IPS-11a (cell line): ENCODE data around the gene FAM161B.
"Not testable (repeated sequence)": the region's sequence is repeated elsewhere in the genome, so short reads cannot be mapped to it uniquely, and the experiment has no call there.

ENCODE experiments used
- H3K4me3 ChIP-seq: one replicate; pipeline ENCODE4 v1.5.1; 2013; ENCODE audit warnings: low read depth, low read length, control low read depth

Gene FAM161B

DNA sequence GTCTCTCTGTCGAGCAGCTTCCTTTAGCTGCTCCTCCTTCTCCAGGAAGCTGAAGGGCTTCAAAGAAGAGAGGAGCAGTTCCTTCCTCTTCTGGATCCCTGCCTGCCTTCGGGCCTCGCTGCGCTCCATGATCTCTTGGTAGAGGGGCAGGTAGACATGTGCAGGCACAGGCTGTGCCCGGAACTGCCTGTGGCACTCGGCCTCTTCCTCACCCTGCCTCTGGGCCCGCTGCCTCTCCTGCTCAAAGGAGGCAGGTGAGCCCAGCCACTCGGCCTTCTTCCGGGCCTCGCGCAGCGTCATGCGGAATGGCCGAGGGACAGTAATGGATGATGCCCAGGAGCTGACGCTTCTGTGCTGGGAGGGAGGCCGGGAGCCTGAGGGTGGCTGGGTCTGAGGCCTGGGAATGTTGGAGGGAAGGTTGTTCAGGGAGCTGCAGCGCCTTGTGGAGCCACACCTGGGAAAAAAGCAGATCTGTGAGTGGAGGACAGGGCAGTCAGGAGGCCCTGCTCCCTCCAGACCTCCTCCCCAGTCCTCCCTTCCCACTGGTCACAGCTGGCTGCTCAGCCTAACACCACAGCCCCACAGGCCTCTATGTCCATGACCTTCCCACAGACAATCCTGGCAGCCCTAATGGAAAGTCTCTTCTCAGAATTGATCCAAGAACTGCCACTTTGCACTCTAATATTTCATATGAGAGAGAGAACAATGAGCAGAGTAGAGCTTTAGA is 5.3 kb downstream of the FAM161B start:
- no peak overlapping the region for H3K4me3 ChIP-seq

DNA sequence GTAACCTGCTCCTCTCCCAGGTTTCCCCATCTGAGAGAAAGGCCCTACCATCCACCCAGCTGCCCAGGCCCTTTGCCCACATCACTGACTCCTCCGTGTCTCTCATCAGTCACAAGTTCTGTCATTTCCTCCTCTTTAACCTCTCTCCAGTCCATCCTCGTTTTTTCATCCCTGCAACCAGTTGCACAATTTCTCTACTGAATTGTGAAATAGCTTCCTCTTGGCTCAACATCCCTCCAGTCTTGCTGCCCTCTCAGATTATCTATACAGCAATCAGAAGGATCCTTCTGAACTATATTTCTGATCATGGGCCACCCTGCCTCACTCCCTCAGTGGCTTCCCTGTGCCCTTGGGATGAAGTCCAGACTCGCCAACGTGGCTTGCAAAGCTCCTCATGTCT is 6.8 kb downstream of the FAM161B start:
- H3K4me3 ChIP-seq = no peak overlapping the region

DNA sequence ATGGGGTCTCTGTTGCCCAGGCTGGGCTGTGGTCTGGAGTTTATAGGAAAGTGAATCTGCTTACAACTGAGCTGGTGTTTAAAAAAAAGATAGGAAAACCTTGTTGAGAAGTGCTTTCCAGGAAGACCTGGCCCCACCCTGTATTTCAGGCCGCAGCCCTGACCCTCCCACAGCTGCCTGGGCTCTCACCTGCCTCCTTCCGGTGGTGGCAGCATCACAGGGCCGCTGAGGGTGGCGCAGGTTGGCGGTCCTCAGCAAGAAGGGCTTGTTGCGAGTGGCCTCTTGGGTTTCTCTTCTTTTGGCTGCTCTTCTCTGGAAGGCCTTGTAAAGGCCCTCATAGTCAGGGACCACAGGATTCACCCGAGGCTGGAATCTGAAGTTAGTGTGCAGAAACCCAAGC is 7.7 kb downstream of the FAM161B start:
- no peak overlapping the region for H3K4me3 ChIP-seq

DNA sequence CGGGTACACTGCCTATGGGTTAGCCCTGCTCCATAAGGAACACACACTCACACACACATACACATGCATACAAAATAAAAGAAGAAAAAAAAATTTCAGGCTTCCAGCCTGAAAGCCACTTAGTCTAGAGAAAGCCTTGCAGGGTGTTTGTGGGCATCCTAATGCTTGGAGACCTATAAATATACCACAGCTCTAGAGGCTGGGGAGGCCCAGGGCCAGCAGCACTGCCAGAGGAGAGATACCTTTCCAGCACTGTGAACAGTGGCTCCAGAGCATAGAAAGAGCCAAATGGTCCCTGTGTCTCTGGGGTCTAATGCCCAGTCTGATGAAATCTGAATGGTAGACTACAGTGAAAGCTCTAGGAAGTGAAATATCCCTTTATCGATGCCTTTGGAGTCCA is 12.9 kb downstream of the FAM161B start:
- no peak overlapping the region for H3K4me3 ChIP-seq

DNA sequence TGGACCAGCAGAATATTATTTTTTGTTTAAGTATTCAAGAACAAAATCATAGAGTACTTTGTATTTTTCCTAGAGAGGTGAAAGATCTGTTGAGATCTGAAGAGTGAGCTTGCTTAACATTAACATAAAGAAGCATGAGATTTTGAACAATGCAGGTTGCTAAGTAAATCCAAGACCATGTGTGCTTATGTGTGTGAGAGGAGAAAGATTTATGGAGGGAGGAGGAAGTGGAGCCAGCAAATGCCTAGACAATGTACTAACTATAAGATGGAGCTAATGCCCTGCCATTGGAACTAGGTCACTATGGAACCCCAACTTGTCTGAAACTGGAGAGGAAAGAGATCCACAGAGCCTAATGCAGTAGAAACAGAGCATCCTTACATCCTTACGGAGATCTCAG is 13.3 kb downstream of the FAM161B start:
- H3K4me3 ChIP-seq = no peak overlapping the region

DNA sequence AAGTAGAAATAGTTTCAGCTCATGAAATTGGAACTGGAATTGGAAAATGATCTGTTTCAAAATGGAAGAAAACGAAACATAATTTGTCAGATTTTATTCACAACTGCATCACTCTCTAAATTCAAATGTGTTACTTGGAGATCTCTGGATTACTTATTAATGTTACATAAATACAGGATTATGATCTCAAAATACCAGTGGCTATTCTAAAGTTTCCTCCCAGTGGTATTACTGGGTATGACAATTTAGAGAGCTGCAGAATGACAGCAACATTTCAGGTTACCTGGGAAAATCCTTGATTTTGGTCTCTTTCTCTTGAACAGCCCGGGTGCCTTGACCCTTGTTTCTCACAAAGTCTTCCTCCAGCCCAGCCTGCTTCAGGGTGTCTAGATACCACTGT is 14.2 kb downstream of the FAM161B start:
- H3K4me3 ChIP-seq = no peak overlapping the region

DNA sequence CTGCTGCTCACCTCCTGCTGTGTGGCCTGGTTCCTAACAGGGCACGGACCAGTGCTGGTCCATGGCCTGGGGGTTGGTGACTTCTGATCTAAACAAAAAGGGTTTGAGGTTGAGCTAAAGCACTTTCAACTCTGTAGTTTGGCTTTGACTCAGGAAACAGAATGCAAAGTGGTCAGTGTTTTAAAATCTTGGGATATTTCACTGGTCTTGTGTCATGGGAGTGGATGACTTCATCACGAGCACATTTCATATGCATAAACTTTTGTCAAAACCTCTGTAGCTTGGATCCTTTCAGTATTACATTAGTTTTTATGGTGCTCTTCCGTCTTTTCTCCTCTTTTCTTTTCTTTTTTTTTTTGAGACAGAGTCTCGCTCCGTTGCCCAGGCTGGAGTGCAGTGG is 25.6 kb downstream of the FAM161B start:
- no peak overlapping the region for H3K4me3 ChIP-seq

DNA sequence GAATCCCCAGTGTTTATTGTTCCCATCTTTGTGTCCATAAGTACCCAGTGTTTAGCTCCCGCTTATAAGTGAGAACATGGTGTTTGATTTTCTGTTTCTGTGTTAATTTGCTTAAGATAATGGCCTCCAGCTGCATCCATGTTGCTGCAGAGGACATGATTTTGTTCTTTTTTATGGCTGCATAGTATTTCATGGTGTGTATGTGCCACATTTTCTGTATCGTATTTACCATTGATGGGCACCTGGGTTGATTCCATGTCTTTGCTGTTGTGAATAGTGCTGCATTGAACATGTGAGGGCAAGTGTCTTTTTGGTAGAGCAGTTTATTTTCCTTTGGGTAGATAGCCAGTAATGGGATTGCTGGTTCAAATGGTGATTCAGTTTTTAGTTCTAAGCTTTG is 30.4 kb downstream of the FAM161B start:
- H3K4me3 ChIP-seq = not testable (repeated sequence)

DNA sequence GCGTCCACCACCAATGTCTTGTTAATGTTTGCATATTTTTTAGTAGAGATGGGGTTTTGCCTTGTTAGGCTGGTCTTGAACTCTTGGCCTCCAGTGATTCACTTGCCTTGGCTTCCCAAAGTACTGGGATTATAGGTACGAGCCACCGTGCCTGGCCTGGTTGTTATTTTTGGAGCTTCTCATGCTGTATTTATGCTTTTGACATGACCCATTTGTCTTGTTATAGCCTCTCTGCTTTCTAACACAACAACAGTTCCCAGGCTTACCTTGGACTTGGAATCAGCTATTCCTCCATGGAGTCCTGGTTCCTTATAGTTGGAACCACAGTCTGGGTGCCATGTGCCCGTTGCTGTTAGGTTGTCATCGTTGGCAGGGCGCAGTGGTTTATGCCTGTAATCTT is 33.6 kb downstream of the FAM161B start:
- no peak overlapping the region for H3K4me3 ChIP-seq

DNA sequence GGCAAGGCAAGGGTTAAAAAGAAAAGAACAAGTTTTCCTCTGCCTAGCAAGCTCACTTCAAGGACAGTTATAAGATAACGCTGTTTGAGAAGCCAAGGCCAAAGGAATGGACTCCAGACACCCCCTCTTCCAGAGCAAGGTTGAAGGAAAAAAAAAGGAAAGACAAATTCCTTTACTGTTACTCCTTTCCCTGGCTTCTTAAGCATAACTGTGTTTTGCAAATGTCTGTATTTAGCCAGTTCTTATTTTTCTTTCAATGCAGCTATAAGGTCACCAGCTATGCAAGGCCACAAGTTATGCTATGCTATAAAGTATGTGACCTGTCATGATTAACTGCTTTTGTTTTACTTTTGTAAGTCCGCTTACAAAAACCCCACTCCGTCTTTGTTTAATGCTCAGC is 36.6 kb downstream of the FAM161B start:
- H3K4me3 ChIP-seq = no peak overlapping the region

DNA sequence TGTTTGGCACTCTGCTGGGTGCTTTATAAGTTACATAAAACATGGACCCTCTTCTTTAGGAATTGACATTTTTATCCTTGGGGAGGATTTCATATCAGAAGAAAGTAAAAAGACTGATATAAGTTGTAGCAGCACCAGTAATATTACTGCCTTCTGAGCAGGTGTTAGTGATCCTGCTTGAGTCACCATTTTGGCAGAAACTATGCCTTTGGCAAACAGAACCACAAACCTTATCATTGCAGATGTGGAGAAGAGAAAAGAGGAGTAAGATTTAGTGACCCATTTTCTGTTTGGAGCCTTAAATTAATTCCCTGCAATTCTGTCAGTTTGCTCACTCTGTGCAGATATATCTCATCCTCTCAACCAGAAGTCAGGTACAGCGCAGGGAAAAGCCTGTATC is 40.2 kb downstream of the FAM161B start:
- no peak overlapping the region for H3K4me3 ChIP-seq

DNA sequence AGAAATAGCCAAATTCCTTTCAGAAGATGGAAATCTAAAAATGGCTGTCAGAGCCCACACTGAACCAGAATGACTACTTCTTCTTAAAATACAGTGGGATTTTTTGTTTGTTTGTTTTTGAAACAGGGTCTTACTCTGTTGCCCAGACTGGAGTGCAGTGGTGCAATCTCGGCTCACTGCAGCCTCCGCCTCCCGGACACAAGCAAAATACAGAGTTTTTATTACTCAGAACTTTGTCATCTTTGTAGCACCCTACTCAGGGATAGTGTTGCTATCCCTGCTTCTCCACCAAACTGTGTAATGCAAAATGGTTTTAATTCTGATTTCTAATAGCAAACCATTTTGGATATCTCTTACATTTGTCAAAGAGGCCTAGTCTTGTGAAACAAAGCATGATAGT is 46.9 kb downstream of the FAM161B start:
- H3K4me3 ChIP-seq = no peak overlapping the region

DNA sequence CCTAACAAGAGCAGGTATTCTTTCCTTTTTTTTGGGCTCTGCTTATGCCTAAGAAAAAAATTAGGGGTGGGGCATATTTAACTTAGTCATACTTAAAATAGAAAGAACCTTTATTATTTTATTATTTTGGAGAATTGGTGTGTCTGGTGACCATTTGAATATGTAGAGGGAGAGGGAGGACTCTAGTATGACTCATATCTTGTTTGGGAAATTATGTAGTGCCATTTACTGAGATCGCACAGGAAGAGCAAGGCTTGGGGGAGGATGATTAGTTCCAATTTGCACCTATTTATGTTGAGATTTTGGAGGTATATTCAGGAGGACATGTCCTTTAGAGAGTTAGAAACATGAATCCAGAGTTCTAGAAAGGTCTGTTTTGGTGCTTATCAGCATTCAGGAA is 53.4 kb downstream of the FAM161B start:
- H3K4me3 ChIP-seq = no peak overlapping the region

DNA sequence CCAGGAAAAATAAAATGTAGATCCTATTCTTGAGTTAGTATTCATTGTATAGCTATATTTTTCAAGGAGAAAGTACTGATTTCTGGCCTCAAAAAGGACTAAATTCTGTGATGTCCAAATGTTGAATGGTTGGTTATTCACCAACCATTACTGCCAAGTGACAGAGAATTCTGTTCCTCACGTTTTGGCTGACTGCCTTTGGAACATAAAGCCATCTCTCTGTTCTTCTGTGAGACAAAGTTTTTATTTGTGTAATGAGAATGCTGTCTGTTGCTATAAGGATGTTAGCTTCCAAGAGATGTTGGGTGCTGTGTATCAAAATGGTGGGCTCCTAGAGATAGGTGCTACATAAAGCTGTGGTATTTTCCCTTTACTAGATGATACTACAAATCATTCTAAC is 54.0 kb downstream of the FAM161B start:
- H3K4me3 ChIP-seq = no peak overlapping the region

DNA sequence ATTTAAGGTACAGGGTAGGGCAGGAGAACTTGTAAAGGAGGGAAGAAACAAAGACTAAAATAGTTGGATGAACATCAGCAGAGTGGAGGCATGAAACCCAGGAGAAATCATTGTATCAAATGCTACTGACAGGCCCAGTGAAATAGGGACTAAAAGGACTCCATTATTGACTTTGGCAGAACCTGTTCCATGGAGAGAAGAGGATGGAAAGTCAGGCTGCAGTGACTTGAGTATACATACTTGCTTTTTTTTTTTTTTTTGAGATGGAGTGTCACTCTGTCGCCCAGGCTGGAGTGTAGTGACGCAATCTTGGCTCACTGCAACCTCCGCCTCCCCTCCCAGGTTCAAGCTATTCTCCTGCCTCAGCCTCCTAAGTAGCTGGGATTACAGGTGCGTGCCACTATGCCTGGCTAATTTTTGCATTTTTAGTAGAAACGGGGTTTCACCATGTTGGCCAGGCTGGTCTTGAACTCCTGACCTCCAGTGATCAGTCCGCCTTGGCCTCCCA is 55.7 kb downstream of the FAM161B start:
- H3K4me3 ChIP-seq = not testable (repeated sequence)

DNA sequence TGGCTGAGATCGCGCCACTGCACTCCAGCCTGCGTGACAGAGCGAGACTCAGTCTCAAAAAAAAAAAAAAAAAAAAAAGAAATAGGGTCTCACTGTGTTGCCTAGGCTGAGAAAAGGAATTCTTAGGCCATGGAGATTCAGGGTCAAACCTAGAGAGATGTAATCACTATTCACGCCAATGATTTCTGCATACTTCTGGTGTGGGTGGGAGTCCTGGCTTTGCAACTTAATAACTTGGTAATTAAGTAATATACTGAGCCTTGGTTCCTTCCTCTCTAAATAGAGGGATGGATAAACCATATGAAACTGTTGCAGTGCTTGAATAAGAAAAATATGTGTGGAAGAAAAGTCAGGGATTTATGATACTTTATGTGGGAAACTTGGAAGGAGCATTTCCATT is 60.5 kb downstream of the FAM161B start:
- H3K4me3 ChIP-seq = no peak overlapping the region

DNA sequence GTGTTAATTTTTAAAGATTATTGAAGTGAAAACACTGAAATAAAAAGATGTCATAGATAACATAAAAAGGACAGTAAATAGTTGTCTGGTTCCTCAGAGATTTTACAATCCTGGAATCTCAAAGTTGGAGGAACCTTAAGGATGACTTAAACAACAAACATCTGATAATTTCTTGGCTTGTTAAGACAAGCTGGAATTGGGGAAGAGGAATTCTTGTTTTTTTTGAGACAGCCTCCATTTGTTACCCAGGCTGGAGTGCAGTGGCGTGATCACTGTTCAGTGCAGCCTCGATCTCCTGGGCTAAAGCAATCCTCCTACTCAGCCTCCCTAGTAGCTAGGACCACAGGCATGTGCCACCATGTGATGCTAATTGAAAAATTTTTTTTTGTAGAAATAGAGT is 60.9 kb downstream of the FAM161B start:
- no peak overlapping the region for H3K4me3 ChIP-seq

DNA sequence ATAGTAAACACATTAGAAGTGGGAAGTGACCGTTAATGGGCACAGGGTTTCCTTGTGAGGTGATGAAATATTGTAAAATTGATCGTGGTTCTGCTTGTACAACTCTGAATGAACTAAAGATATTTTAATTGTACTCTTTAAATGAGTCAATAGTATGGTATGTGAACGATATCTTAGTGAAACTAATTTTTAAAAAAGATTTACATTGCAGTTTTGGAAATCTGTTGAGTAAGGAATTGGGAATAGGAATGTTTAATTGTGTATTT is 61.5 kb downstream of the FAM161B start:
- no peak overlapping the region for H3K4me3 ChIP-seq

DNA sequence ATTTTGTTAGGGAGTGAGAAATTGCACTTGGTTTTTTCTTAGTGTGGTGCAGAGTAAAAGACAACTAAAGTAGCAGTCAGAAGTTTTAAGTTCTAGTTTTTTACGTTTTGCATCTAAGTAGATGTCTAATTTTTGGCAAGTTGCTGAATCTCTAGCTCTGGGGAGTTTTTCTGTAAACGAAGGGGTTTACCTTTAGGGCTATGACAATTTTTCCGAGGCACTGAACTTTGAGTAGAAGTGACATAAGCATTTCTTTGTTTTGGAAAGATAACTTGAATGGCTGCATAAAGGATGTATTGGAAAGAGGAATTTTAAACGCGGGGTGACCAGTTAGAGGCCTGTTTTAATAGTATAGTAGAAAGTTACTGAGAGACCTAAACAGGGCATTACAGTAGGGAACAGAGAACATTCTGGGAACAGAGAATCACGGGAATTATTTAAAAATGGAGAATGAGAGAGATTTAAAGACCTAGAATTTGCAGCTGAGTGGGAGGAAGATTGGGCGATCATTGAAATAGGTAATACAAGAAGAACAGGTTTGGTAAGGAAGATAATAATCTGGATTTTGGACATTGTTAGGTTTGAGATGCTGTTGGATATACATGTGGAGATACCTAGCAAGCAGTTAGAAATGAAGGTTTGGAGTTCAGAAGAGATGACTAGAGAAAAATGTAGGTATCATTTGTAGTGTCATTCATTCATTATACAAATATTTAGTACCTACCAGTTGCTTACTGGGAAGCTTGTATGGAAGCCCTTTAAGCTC is 62.0 kb downstream of the FAM161B start:
- peak overlapping the region; percentile 91 for H3K4me3 ChIP-seq

DNA sequence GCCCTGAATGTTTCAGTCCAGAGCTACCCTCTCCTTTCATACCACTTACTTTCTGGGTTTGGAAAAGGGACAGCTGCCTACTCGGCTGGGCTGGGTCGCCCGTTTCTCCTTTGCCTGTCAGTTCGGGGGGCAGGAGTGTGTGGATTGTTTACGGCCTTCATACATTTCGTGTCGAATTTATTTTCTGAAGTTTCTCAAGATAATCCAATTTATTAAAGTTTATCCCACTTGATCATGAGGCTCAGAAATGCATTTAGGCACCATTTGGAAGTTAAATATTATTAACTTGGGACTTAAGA is 62.6 kb downstream of the FAM161B start:
- peak overlapping the region; percentile 91 for H3K4me3 ChIP-seq

DNA sequence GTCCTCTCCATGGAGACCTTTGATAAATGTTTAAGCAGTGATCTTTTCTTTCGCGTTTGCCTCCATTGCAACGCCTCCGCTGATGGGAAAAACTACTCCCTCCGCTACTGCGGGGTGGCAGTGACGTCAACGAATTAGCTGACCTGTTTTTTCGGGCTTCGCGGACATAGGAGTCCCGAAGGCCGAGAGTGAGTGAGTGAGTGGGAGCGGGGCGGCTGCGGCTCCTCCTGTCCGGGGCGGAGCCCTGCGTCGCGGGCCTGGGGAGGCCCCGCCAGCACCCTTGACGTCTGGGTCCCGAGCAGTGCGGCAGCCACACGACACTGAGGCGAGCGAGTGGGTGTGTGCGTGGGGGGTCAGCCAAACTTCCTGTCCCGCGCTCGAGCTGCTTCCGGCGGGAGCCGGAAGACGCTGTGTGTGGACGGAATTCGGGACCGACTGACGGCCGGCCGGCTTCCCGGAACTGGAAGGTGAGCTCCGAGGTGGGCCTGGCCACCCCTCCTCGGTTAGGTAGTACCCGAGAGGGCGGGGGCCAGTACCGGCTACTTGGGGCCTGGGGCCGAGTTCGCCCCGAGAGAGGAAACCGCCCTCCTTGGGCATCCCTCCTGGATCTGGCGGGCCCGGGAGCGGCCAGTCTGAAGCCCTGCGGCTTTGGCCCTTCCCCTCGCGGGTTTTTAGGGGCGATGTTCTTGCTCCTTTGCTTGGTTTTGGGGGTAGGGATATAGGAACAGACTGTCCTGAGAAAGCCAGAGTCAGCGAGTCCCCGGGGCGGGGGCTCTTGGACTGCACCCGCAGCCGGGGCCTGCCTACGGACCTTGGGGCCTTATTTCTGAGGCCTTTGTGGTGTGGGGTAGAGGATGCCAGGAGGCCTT is 63.2 kb downstream of the FAM161B start, which contains the start of gene ZNF410:
Gene ZNF410, plus strand, starts transcription at position 411 of the 869 bp plus-strand sequence. CDS start 5,317 bp downstream, outside the sequence.
- H3K4me3 ChIP-seq = peak within 1 kb of the TSS; percentile 91
